Measurements from ENCODE around the gene INSYN2B. TPM values are rescaled to one million over a fixed set of nuclear protein-coding genes. Genes with fewer than 3 reads are reported as not detected.

Gene INSYN2B
- total RNA-seq, 1 donor from 2014 or later, result 1.4 TPM

DNA sequence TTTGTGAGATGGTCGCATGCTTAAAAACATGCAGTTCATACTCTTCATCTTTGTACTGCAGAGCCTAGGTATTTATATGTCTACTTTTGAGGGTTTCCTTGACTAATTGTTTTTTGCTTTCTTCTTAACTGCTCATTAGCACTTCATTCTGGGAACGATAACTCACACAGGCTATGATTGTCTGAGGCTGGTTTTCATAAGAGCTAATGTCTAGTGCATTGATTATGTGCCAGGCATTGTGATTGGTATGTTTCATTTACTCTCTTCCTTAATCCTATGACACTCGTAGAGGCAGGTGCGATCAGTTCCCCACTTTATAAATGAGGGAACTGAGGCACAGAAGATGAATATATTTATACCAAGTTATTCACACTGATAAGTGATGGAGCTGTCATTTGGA, 93.6 kb downstream of the INSYN2B start:
- no peak for DNase-seq

DNA sequence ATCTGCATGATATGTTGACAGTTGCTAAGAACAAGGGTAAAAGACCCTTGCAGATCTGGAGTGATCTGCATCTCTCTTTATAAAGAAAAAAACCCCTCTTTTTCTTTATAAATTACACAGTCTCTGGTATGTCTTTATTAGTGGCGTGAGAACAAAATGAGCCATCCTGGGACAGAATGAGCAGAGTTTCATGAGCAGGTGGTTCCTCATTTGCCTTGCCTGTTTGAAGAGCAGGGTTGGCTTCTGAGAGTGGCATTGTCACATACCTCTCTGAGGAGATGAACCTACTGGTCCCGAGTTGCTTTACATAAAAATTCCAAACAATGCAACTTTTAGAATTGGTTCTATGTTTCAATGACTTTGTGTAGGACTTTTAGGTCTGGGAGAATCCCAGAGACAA, 94.3 kb downstream of the INSYN2B start:
- DNase-seq, result no peak

GRCh38 chr5:169881702-169882303, 98.5 kb downstream of the INSYN2B start:
- no peak for DNase-seq

DNA sequence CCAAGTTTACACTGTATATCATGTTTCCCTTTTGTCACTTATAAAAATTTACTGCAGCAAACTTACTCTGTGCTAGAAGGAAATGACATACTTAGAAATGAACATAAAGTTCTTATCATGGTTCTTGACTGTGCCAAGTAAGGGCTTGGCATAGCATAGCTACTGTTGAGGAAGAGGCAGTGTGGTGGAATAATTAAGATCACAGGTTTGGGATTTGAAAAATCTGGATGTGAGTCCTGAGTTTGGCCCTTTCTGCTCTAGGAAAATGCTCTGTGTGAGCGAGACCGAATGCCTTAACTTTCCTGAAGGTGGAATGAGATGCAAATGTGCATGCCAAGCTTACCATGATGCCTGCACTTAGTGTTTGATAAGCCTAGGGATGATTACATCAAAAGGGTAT, 99.5 kb downstream of the INSYN2B start:
- DNase-seq, result no peak

DNA sequence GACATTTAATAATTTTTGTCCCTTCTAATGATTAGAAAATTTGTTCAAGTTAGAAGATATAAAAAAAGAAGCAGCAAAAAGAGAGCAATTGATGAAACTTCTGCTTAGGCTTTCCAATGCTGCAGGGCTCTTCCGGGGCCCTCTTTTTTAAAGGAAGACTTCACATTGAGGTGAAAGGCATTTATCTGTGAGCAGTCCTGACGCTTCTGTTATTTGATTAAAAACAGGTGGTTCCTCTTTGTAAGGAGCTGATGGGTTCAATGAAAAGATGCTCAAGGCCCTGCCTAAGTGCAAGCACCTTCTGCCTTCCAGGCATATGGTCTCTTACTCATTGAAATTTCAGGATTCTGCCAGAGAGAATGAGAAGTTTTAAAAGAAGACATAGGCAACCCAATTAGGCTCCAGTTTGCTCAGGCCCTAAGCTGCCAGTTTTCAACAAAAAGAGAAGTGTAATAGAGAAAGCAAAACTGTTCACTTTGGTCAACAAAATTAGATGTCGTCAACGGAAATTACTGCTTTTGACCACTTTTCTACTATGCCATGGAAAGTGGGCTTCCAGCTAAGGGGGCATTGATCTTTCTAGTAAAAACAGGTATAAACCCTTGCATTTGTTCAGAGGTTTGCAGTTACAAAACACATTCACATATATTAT, 100.2 kb downstream of the INSYN2B start:
- DNase-seq, result no peak

DNA sequence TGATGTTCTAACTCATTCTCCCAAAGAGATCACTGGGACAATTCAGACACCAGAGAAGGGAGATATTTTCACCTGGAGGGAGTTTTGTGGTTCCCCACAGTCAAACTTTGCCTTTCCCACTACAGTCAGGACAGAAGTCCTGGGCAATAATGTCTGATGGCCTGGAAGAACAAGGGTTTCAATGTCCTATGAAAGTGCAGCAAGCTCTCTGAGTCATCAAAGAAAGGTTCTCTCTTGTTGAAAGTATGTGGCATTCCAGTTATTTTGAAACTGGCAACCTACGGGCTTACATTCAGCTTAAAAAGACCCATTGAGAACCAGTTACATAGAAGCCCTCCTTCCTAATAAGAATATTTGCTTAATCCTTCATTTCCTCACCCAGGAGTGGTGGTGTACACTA, 103.9 kb downstream of the INSYN2B start:
- DNase-seq, result no peak

DNA sequence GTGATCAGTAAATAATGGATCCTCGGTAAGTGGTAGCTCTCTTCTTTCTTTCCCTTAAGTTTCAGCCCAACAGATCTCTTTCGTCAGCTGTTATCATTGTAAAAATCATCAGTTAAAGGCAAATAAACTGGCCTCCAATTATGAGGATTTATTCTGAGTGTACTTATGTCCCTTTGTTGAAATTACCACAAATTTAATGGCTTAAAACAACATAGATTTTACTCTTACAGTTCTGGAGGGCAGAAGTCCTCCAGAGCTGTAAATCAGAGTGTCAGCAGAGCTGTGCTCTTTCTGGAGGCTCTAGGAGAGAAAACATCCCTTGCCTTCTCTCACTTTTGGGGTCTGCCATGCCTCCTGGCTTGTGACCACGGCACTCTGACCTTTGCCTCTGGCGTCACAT, 104.6 kb downstream of the INSYN2B start:
- DNase-seq, result no peak

- no peak for DNase-seq
Measured at GRCh38 chr5:169875091-169875728, 105.1 kb downstream of the INSYN2B start.

- no peak for DNase-seq
Measured at GRCh38 chr5:169874621-169875020, 105.7 kb downstream of the INSYN2B start.

- peak; percentile 18 for DNase-seq
Measured at GRCh38 chr5:169873642-169874041, 106.7 kb downstream of the INSYN2B start.

DNA sequence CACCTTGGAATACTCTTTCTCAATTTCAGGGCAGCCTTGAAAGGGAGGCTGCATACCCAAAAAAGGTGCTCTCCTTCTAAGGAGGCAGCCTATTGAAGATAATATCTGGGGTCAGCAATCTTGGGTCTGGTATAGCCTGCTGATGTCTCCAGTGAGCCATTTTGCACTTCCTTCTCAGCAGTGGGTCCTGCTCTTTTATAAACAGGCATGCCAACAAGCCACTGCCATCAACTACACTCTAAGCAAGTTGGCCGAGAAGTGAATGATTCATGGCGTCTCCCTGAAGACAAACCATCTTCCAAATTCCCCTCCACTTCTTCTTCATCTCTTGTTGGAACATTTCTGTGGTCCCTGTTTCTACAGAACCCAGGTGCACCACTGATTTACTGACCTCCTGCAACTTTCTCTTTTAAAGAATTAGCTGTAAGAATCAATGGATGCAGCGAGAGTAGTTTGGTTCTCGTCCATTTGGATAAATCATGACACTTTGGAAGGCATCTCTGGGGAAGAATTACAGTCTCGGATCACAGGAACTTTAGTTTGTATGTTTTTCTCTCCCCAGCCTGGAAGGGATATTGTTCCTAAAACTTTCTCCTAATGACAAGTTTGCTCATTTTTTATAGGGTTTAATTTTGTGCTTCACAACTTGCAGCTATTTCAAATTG, 108.3 kb downstream of the INSYN2B start:
- no peak for DNase-seq

GRCh38 chr5:169870211-169870610, 110.1 kb downstream of the INSYN2B start:
- no peak for DNase-seq

DNA sequence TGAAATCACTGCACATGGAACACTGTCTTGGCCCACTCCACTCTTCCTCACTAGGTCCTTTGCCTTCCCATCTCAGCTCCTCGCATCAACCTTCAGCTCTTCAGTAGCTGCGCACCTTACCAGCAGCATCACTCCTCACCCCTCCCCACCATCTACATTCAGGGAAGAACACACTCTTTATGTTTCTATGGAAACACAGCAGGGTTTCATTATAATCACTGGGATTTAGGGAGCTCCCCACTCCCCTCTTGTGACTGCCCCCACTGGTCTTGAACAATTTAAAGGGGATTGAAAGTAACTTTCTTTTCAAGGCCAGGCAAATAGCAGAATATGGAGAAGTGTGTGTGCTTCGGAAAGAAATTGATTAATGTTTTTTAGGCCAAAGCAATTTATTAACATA, 111.2 kb downstream of the INSYN2B start:
- DNase-seq, result no peak

DNA sequence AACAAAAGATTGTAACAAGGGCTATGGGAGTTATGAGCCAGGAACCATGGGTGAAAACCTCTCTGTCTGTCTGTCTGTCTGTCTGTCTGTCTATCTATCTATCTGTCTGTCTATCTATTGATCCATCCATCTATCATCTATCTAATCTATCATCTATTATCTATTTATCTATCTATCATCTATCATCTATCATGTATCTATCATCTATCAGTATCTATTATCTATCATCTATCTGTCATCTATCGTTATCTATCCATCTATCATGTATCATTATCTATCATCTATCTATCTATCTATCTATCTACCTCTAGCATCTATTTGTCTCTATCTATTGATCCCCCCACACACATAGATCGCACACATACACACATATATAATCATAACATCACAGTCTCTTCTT, 112.9 kb downstream of the INSYN2B start:
- DNase-seq, result no peak

DNA sequence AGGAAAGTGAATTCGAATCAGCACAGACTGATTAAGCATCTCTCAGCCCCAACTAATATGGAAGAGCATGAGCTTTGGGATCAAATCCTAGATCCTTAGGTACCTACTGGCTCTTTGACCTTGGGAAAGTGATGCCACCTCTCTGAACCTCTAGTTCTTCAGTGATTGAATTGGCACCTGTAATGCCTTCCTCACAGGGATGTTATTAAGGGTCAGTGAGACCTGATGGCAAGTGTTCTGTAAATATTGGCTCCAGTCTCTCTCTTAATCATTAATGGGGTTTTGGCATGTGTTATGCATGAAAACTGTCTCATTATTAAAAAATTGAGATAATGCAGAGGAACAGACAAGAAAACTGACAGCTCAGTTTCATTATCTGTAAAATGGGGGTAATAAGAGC, 115.8 kb downstream of the INSYN2B start:
- no peak for DNase-seq

GRCh38 chr5:169862391-169862811, 117.9 kb downstream of the INSYN2B start:
- no peak for DNase-seq

DNA sequence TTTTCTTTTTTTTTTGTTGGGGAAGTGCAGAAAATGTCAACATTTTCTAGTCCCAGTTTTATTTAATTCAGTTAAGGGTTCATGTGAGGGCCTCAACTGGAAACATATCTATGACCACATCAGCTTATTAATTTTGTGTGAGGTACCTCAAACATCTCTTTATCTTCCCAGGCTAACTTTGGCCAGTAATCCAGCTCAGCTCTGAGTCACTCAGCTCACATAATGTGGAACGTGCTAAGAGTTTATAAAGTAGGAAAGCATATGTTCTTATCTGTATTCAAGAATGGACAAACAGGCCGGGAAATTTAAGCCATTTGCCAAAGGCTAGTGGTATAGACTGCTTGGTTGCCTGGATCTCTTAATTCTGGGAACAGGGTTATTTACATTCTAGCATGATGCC, 118.4 kb downstream of the INSYN2B start:
- DNase-seq, result no peak

DNA sequence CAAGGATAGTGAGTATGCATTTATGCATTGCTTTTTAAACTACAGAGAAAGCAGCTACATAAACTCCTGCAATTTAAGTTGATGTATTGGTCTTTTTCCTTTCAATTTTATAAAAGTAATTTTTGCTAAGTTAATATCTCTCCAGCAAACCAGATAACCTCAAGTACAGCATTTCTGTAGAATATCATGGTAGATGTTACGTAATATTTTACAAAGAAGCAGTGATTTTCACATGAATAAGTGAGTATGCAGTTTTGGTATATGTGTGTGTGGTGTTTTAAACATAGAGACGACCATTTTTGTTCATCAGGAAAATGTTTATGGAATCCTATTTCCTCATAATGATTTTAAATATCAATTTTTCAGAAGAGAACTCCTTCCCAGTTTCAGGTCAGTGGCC, 118.9 kb downstream of the INSYN2B start:
- DNase-seq, result no peak

GRCh38 chr5:169860585-169860984, 119.7 kb downstream of the INSYN2B start:
- DNase-seq, result no peak

DNA sequence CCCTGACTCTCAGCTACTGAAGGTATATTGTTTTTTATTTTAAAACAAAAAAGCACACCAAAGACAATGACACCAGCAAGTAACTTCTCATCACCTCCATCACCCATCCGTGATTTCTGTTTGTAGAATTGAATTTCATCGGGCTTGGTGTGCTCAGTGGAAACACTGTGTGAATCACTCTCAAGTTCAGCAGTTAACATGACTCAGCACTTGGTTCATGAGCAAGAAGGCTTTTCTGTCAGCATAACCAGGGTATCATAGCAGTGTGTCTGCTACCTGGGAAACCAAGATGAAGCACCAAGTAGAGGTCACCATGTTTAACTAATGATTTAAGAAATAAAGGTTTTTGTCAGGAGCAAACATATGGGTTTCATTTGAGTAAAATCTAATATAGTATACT, 123.7 kb downstream of the INSYN2B start:
- no peak for DNase-seq

- DNase-seq, result no peak
Measured at GRCh38 chr5:169851321-169851850, 128.9 kb downstream of the INSYN2B start.

DNA sequence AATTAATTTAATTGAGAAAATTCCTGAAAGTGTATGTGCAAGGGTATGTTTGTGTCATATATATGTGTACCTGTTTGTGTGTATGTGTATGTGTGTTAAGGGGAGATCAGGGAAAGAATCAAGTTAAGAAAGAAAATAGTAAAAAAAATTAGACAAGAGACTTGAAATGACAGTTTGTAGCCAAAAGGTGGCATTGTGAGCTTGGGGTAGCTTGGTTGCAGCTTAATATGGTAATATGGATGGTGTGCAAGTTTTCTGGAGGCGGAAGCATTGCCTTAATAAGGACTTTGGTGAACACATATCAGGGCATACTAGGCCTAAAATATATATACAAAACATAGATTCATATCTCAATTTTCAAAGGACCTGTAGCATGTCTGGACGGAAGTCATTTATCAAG, 129.9 kb downstream of the INSYN2B start:
- no peak for DNase-seq

- DNase-seq, result no peak
Measured at GRCh38 chr5:169848792-169849191, 131.5 kb downstream of the INSYN2B start.
